Upper lobe of left lung (tissue), 4 donors: Measurements from ENCODE around the gene KLHL18.

Experiments used
- EP300 ChIP-seq, 4 donors: sonication (generic); formaldehyde crosslinking; IDR thresholded peaks; one replicate each; pipeline ENCODE4 v1.5.1; 2017; ENCODE audit warnings: antibody characterized with exemption in 4 of 4, control low read depth in 2 of 4
- POLR2A ChIP-seq, 4 donors: fragments of 450-650 bp; IDR thresholded peaks; one replicate each; pipeline ENCODE4 v1.5.1; 2016 to 2017; ENCODE audit warnings: antibody characterized with exemption in 4 of 4, mild to moderate bottlenecking in 2 of 4
- TF ChIP-seq, protein P1 (sequence below), 6 experiments: fragments of 450-650 bp in 4 of 6; fragments of 200-600 bp in 2 of 6; sonication (generic) in 2 of 6; IDR thresholded peaks; one replicate each; pipeline ENCODE4 v1.5.1; 2016 to 2019; ENCODE audit warnings: antibody characterized with exemption in 6 of 6

- TF ChIP-seq, protein P1, sequence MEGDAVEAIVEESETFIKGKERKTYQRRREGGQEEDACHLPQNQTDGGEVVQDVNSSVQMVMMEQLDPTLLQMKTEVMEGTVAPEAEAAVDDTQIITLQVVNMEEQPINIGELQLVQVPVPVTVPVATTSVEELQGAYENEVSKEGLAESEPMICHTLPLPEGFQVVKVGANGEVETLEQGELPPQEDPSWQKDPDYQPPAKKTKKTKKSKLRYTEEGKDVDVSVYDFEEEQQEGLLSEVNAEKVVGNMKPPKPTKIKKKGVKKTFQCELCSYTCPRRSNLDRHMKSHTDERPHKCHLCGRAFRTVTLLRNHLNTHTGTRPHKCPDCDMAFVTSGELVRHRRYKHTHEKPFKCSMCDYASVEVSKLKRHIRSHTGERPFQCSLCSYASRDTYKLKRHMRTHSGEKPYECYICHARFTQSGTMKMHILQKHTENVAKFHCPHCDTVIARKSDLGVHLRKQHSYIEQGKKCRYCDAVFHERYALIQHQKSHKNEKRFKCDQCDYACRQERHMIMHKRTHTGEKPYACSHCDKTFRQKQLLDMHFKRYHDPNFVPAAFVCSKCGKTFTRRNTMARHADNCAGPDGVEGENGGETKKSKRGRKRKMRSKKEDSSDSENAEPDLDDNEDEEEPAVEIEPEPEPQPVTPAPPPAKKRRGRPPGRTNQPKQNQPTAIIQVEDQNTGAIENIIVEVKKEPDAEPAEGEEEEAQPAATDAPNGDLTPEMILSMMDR (IDR thresholded peaks at IDR 0.05) = no peak
- no peak for TF ChIP-seq EP300 (IDR thresholded peaks at IDR 0.05)
- no peak for TF ChIP-seq POLR2A (IDR thresholded peaks at IDR 0.05)
Measured at GRCh38 chr3:47348411-47349154, 65.8 kb downstream of the KLHL18 start.
